GM19240 (cell line): ENCODE measurements around the gene ADI1.
"Not testable (repeated sequence)": the region's sequence is repeated elsewhere in the genome, so short reads cannot be mapped to it uniquely, and the experiment has no call there.

ENCODE experiments used
- DNase-seq: peaks from one replicate; pipeline ENCODE4 v3.0.0; 2011; ENCODE audit warnings: low spot score; ENCODE audit not compliant: insufficient read length

ADI1 gene

DNA sequence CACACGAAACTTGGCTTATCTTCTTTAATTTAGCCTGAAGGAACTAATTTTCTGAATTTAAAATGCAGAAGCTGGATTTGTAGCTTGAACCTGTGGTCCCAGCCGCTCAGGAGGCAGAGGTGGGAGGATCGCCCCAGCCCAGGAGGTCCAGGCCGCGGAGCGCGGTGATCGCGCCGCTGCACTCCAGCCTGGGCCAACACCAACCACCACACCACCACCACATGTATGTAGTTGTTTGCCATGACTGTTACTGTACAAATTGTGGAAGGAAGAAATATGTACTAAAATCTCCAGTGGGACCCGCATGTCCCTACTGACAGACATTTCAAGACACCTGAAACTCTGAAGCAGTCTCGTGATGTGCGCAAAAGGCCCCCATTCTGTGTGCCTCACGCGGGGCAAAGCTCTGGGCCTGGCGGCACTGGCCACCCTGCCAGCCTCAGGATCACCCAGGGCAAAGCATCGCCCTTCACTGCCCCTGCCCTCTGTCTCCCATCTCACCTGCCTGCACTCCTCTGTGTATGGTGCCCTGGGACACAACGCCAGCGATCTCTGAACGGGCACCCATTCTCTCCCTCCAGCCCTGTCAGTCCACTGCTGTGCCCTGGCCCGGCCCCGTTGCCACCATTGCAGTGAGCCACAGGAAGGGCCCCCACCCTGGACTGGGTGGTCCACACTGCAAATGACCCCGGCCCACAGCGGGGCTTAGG is 10.1 kb upstream of the ADI1 start:
- DNase-seq, result no peak

DNA sequence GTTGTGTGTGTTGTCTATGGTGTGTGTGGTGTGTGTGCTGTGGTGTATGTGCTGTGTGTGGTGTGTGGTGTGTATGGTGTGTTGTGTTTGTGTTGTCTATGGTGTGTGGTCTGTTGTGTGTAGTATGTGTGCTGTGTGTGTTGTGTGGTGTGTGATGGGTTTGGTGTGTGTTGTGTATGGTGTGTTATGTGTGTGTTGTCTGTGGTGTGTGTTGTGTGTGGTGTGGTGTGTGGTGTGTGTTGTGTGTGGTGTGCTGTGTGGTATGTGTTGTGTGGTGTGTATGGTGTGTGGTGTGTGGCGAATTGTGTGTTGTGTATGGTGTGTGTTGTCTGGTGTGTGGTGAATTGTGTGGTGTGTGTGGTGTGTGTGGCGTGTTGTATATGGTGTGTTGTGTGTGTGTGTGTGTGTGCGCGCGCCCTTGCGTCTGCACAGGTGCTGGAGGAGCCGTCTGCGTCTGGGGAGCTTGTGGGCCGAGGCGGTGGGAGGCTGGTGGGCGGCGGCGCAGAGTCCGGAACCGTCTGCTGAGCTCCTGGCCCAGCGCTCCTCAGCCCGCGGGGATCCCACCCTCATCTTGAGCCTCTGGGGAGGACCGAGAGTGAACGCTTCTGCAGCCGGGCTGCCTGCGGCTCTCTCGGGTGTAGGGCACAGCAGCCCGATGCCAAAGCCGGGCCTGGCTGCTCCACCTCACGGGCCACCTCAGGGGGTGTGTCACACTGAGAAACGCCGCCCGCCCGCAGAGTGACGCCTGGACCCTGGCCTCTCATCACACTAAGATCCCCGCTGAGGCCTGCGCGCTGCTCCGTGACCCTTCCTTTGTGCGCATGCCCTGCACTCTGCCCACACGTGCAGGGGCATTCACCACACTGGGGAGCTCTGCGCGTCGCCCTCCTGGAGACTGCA is 8.8 kb upstream of the ADI1 start:
- no peak for DNase-seq

GRCh38 chr2:3526871-3527270 is 7.5 kb upstream of the ADI1 start:
- DNase-seq, result no peak

GRCh38 chr2:3523551-3524041 is 4.3 kb upstream of the ADI1 start:
- DNase-seq, result no peak

GRCh38 chr2:3522961-3523421 is 3.7 kb upstream of the ADI1 start:
- no peak for DNase-seq

- DNase-seq, result no peak
Measured at GRCh38 chr2:3520591-3520990, 1.3 kb upstream of the ADI1 start.

DNA sequence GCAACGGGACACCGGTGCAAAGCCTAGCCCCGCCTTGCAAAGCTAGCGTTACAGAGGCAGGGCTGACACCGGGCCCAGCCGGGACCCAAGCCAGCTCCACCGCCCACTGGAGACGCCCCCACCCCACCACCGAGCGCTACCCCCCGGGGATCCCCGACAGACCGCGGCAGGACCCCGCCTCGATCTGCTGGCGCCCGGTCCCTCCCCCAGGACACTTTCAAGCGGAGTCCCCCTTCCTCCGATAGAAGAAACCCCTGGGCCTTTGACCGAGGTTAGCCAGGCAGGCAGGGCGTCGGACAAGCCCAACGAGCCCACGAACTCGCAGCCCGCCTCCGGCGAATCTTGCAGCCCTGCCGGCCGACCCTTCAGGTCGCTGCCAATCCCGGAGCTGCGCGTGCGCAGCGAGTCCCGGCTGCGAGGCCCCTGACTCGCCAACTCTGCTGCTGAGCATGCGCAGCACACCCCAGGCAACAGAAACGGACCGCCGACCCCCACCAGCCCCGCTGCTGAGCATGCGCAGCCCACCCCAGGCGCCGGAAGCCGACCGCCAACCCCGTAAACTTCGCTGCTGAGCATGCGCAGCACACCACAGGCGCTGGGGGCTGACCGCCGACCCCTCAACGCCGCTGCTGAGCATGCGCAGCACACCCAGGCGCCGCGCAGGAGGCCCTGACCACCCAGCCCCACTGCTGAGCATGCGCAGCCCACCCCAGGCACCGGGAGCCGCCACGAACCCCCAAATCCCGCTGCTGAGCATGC is 656 bp downstream of the ADI1 start:
- peak; percentile 94 for DNase-seq

GRCh38 chr2:3517948-3518495 is 1.3 kb downstream of the ADI1 start:
- no peak for DNase-seq

DNA sequence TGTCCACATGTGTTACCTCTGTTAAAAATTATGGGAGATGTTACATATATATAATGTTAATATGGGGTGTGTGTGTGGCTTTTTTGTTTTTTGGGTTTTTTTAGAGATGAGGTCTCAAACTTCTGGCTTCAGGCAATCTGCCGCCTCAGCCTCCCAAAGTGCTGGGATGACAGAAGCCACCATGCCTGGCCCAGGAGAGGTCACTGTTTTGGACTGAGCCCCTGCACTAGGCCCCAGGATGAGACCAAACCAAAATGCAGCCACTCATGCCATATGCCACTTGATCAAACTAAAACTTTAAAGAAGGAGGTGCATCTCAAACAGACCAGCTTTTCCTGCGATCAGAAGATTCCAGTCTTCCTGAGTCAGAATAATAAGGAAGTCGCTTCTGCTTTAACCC is 2.5 kb downstream of the ADI1 start:
- no peak for DNase-seq

DNA sequence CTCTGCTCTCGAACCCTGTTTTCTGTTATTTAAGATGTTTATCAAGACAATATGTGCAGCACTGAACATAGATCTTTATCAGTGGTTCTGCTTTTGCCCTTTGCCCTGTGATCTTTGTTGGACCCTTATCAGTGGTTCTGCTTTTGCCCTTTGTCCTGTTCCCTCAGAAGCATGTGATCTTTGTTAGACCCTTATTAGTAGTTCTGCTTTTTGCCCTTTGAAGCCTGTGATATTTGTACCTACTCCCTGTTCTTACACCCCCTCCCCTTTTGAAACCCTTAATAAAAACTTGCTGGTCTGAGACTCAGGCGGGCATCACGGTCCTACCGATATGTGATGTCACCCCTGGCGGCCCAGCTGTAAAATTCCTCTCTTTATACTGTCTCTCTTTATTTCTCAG is 3.9 kb downstream of the ADI1 start:
- DNase-seq, result not testable (repeated sequence)

DNA sequence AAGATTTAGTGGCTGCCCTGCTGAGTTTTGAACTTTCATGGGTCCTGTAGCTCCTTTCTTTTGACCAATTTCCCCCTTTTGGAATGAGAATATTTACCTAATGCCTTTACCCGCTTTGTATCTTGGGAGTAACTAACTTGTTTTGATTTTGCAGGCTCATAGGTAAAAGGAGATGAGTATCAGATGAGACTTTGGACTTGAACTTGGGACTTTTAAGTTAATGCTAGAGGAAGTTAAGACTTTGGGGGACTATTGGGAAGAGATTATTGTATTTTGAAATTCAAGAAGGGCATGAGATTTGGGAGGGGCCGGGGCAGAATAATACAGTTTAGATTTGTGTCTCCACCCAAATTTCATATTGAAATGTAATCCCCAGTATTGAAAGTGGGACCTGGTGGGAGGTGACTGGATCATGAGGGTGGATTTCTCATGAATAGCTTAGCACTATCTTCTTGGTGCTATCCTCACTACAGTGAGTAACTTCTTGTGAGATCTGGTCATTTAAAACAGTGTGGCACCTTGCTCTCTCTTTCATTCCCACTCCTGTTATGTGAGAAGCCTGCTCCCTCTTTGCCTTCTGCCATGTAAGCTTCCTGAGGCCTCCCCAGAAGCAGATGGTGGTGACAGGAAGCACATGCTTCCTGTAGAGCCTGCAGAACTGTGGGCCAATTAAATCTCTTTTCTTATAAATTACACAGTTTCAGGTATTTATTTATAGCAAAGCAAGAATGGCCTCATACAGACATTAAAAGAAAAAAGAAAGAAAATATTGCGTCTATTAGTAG is 6.1 kb downstream of the ADI1 start:
- DNase-seq, result no peak

- no peak for DNase-seq
Measured at GRCh38 chr2:3512086-3512485, 7.2 kb downstream of the ADI1 start.

DNA sequence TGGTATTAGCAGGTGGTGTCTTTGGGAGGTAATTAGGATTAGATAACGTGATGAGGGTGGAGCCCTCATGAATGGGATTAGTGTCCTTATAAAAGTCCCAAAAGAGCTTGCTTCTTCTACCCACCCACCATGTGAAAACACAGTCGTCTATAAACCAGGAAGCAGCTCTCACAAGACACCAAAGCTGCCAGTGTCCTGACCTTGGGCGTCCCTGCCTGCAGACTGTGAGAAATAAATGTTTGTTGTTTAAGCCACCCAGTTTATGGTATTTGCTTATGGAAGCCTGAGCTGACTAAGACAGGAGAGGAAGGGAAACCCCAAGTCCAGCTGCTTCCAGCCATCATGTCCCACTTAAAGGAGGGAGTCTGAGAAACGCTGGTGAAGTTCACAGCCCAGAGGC is 13.6 kb downstream of the ADI1 start:
- DNase-seq, result no peak

DNA sequence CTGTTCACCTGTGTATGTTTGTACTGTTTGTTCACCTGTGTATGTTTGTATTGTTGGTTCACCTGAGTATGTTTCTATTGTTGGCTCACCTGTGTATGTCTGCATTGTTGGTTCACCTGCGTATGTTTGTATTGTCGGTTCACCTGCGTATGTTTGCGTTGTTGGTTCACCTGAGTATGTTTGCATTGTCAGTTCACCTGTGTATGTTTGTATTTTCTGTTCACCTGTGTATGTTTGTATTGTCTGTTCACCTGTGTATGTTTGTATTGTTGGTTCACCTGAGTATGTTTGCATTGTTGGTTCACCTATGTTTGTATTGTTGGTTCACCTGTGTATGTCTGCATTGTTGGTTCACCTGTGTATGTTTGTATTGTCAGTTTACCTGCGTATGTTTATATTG is 14.6 kb downstream of the ADI1 start:
- DNase-seq, result no peak

- DNase-seq, result no peak
Measured at GRCh38 chr2:3503483-3503882, 15.8 kb downstream of the ADI1 start.

- no peak for DNase-seq
Measured at GRCh38 chr2:3503046-3503445, 16.3 kb downstream of the ADI1 start.

GRCh38 chr2:3500326-3500899 is 18.9 kb downstream of the ADI1 start:
- no peak for DNase-seq

- DNase-seq, result no peak
Measured at GRCh38 chr2:3498783-3499394, 20.4 kb downstream of the ADI1 start.

DNA sequence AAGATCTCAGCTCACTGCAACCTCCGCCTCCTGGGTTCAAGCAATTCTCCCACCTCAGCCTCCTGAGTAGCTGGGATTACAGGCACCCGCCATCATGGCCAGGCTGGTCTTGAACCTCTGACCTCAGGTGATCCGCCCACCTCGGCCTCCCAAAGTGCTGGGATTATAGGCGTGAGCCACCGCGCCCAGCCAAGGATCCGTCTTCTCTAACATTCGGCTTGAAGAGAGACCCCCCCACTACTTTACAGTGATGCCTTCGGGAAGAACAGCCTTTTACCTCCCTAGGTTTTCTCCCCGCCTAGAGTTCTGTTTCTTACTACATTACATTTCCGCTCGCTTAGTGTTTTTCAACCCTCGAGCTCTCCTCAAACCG is 22.6 kb downstream of the ADI1 start:
- not testable (repeated sequence) for DNase-seq
